IMR-90 (cell line): ENCODE measurements around the gene UNK. TPM values are rescaled to one million over a fixed set of nuclear protein-coding genes. Genes with fewer than 3 reads are reported as not detected.

Experiments used
- ATAC-seq: fragments of 200-7000 bp; cut with Tn5 transposase; 2 replicates; pipeline ENCODE4 v1.9.1; 2020; ENCODE audit warnings: low read depth, mild to moderate bottlenecking, moderate library complexity
- BruUV-seq: library from RNA; stranded (reverse); fragments of 400-500 nt; replicated peaks from 2 replicates; lab custom pipeline; 2021; lab: Mats Ljungman, UMichigan
- CTCF ChIA-PET: fragments of 300-600 bp; formaldehyde crosslinking; extraction: SDS; loops from one replicate; lab custom pipeline; 2021; ENCODE audit warnings: antibody characterized with exemption; lab: Yijun Ruan, JAX
- POLR2A ChIA-PET: fragments of 300-600 bp; sonication (Branson Sonifier 250); formaldehyde crosslinking; loops from one replicate; lab custom pipeline; 2022; ENCODE audit warnings: antibody characterized with exemption; ENCODE audit not compliant: unreplicated experiment; lab: Charles Lee
- DNase-seq: peaks from one replicate; pipeline ENCODE4 v3.0.0; 2013
- H2AFZ ChIP-seq: replicated peaks from 2 replicates; pipeline ENCODE3; 2013; ENCODE audit warnings: low read length, mild to moderate bottlenecking; ENCODE audit not compliant: poor library complexity
- H2AK5ac ChIP-seq: 2 replicates; pipeline ENCODE4 v1.6.1; 2013; ENCODE audit warnings: low read depth, low read length, inconsistent platforms
- H2AK9ac ChIP-seq: replicated peaks from 2 replicates; pipeline ENCODE3; 2013; ENCODE audit warnings: mild to moderate bottlenecking, low read depth, low read length, moderate library complexity; ENCODE audit not compliant: poor library complexity
- H2BK120ac ChIP-seq: 2 replicates; pipeline ENCODE4 v1.6.1; 2013; ENCODE audit warnings: low read depth, low read length, inconsistent platforms
- H2BK15ac ChIP-seq: 3 replicates; pipeline ENCODE4 v1.6.1; 2013; ENCODE audit warnings: low read depth, low read length, inconsistent platforms
- H2BK20ac ChIP-seq: 2 replicates; pipeline ENCODE4 v1.6.1; 2013; ENCODE audit warnings: low read depth, mild to moderate bottlenecking, inconsistent platforms, low read length, moderate library complexity
- H2BK5ac ChIP-seq: 2 replicates; pipeline ENCODE4 v1.6.1; 2013; ENCODE audit warnings: mild to moderate bottlenecking, low read depth, low read length, inconsistent platforms; ENCODE audit not compliant: poor library complexity, severe bottlenecking
- H3K14ac ChIP-seq: replicated peaks from 2 replicates; pipeline ENCODE4 v1.6.1; 2013; ENCODE audit warnings: low read depth, low read length, inconsistent platforms
- H3K18ac ChIP-seq: 2 replicates; pipeline ENCODE4 v1.6.1; 2013; ENCODE audit warnings: low read depth, low read length, control low read depth
- H3K23ac ChIP-seq: 2 replicates; pipeline ENCODE4 v1.6.1; 2013; ENCODE audit warnings: low read depth, low read length, inconsistent platforms
- H3K27ac ChIP-seq: 2 replicates; pipeline ENCODE4 v1.5.1; 2013; ENCODE audit warnings: mild to moderate bottlenecking, control low read depth, low read length; ENCODE audit not compliant: insufficient read depth
- H3K27me3 ChIP-seq: 2 replicates; pipeline ENCODE4 v1.6.1; 2013; ENCODE audit warnings: low read length; ENCODE audit not compliant: control insufficient read depth, insufficient read depth
- H3K36me3 ChIP-seq: 2 replicates; pipeline ENCODE4 v1.6.1; 2013; ENCODE audit warnings: low read length, mixed read lengths; ENCODE audit not compliant: control insufficient read depth, insufficient read depth
- H3K4ac ChIP-seq: 2 replicates; pipeline ENCODE4 v1.6.1; 2013; ENCODE audit warnings: low read depth, low read length, inconsistent platforms
- H3K4me1 ChIP-seq: 2 replicates; pipeline ENCODE4 v1.6.1; 2013; ENCODE audit warnings: low read length, mixed read lengths; ENCODE audit not compliant: control insufficient read depth, insufficient read depth
- H3K4me2 ChIP-seq: 2 replicates; pipeline ENCODE4 v1.6.1; 2013; ENCODE audit warnings: low read depth, mild to moderate bottlenecking, control low read depth, low read length, moderate library complexity
- H3K4me3 ChIP-seq: 2 replicates; pipeline ENCODE4 v1.5.1; 2013; ENCODE audit warnings: low read depth, mild to moderate bottlenecking, control low read depth, low read length, moderate library complexity; ENCODE audit not compliant: insufficient read depth
- H3K56ac ChIP-seq: 2 replicates; pipeline ENCODE4 v1.6.1; 2013; ENCODE audit warnings: low read length, inconsistent platforms; ENCODE audit not compliant: insufficient read depth; ENCODE audit errors: extremely low read depth
- H3K79me1 ChIP-seq, 2 experiments: 2 replicates each; pipeline ENCODE4 v1.6.1; 2013; ENCODE audit warnings: low read length in 2 of 2, inconsistent platforms in 1 of 2, low read depth in 1 of 2
- H3K9ac ChIP-seq: 2 replicates; pipeline ENCODE4 v1.6.1; 2013; ENCODE audit warnings: low read depth, low read length, control low read depth
- H3K9me1 ChIP-seq: 2 replicates; pipeline ENCODE4 v1.6.1; 2013; ENCODE audit warnings: low read length, inconsistent platforms; ENCODE audit not compliant: insufficient read depth
- H3K9me3 ChIP-seq: 2 replicates; pipeline ENCODE4 v1.6.1; 2013; ENCODE audit warnings: low read length; ENCODE audit not compliant: control insufficient read depth, insufficient read depth
- H4K20me1 ChIP-seq: 2 replicates; pipeline ENCODE4 v1.6.1; 2013; ENCODE audit warnings: low read length, inconsistent platforms; ENCODE audit not compliant: insufficient read depth
- H4K5ac ChIP-seq: 2 replicates; pipeline ENCODE4 v1.6.1; 2013; ENCODE audit warnings: mild to moderate bottlenecking, low read depth, low read length, control low read depth
- H4K8ac ChIP-seq, 2 experiments: 2 replicates each; pipeline ENCODE4 v1.6.1; 2013; ENCODE audit warnings: low read depth in 2 of 2, low read length in 2 of 2, control low read depth in 1 of 2, inconsistent platforms in 1 of 2
- H4K91ac ChIP-seq: 2 replicates; pipeline ENCODE4 v1.6.1; 2013; ENCODE audit warnings: low read depth, low read length, inconsistent platforms; ENCODE audit not compliant: insufficient read depth
- CEBPB ChIP-seq: IDR thresholded peaks from 2 replicates; pipeline ENCODE4 v1.6.1; 2012; ENCODE audit warnings: low read depth, low read length, improper control_type of control experiment
- FOS ChIP-seq: fragments of 150-350 bp; IDR thresholded peaks from 2 replicates; pipeline ENCODE4 v1.6.1; 2016; ENCODE audit warnings: low read depth, low read length
- MAFK ChIP-seq: IDR thresholded peaks from 2 replicates; pipeline ENCODE4 v1.6.1; 2012; ENCODE audit warnings: low read depth, low read length, improper control_type of control experiment
- MAZ ChIP-seq: IDR thresholded peaks from 2 replicates; pipeline ENCODE4 v1.6.1; 2012; ENCODE audit warnings: low read depth, mild to moderate bottlenecking, low read length, improper control_type of control experiment, moderate library complexity, borderline replicate concordance
- MXI1 ChIP-seq: IDR thresholded peaks from 2 replicates; pipeline ENCODE4 v1.6.1; 2012; ENCODE audit warnings: low read depth, mild to moderate bottlenecking, low read length, moderate library complexity, borderline replicate concordance
- NFE2L2 ChIP-seq: fragments of 150-350 bp; IDR thresholded peaks from 2 replicates; pipeline ENCODE4 v1.6.1; 2016; ENCODE audit warnings: low read depth, mild to moderate bottlenecking, low read length
- POLR2A ChIP-seq: IDR thresholded peaks from 2 replicates; pipeline ENCODE4 v1.6.1; 2012; ENCODE audit warnings: mild to moderate bottlenecking, low read depth, low read length
- RCOR1 ChIP-seq: IDR thresholded peaks from 2 replicates; pipeline ENCODE4 v1.6.1; 2012; ENCODE audit warnings: mild to moderate bottlenecking, low read length, improper control_type of control experiment; ENCODE audit not compliant: insufficient replicate concordance
- SMC3 ChIP-seq: fragments of 150-350 bp; IDR thresholded peaks from 2 replicates; pipeline ENCODE4 v1.6.1; 2016; ENCODE audit warnings: low read depth, mild to moderate bottlenecking, antibody characterized with exemption, low read length, moderate library complexity
- WGBS, 2 experiments: methylation state at CpG; one replicate each; pipeline versions ENCODE4 v1.1.5 to v1.1.7; 2013; ENCODE audit warnings: missing lambda C conversion rate in 2 of 2; ENCODE audit not compliant: insufficient read length in 1 of 2; ENCODE audit errors: extremely low coverage in 2 of 2; 5-methylcytosine and 5-hydroxymethylcytosine counted together
- dilution Hi-C: fragments of 300-500 bp; cut with HindIII; formaldehyde crosslinking; loops from one replicate; pipeline ENCODE4 v1.14.3; 2018; ENCODE audit warnings: low sequenced_read_pairs; ENCODE audit not compliant: unreplicated experiment
- in situ Hi-C: fragments of 300-500 bp; cut with MboI; formaldehyde crosslinking; loops from 3 replicates; pipeline ENCODE4 v1.14.3; 2019; ENCODE audit warnings: low sequenced_read_pairs, inconsistent platforms, mixed read lengths
- intact Hi-C: fragments of 100-400 bp; cut with micrococcal nuclease; formaldehyde crosslinking; loops from 2 replicates; pipeline ENCODE4 v1.10.0; 2022
- polyA plus RNA-seq, 3 experiments: library from polyadenylated mRNA; depleted of rRNA; stranded (reverse); fragments of >200 nt; gene quantifications; 2 replicates each; pipeline ENCODE4 v1.2.3, GENCODE V29; 2012; ENCODE audit warnings: low replicate concordance in 1 of 3
- total RNA-seq: library from RNA; depleted of rRNA; stranded (reverse); fragments of >200 nt; gene quantifications from 2 replicates; pipeline ENCODE4 v1.2.3, GENCODE V29; 2012
- TF ChIP-seq, protein P1 (sequence below): conservative IDR thresholded peaks from 2 replicates; pipeline ENCODE4 v1.5.1; 2012; ENCODE audit warnings: mild to moderate bottlenecking, low read depth, low read length, improper control_type of control experiment
- TF ChIP-seq, protein P2 (sequence below): fragments of 150-350 bp; IDR thresholded peaks from 2 replicates; pipeline ENCODE4 v1.6.1; 2017; ENCODE audit warnings: mild to moderate bottlenecking, antibody characterized with exemption, low read length, low read depth

Gene UNK
- total and polyA plus RNA-seq, 2 of the 4 experiments (the other 2 are of a cell fraction) = 15.4 to 17.3 TPM

DNA sequence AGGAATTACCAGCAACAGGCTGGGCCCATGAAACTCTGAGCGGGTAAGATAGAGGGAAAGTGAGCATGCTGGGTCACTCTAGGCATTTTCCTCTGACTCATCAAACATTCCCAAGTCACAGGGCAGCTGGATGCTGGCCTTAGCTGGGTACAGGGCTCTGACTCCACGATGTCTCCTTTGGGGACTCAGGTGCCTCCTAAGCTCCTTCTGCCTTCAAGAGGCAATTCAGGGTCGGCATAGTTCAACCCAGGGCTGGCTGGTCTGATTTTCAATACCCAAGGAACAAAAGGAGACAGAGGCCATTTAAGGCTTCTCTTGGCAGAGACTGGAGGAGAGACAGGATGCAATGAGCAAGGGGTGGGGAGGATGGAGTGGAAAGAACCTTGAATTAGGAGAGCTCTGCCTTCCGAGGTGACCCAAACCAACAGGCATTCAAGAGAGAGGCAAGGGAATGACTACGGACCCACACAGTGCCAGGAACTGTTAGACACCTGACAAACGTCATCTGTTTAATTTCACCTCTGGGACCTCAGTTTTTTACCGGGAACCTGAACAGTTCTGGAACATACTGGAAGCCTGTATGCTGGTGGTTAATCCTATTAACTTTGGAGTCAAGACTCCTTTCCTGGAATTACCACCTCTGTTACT, 69.6 kb downstream of the UNK start:
- no peaks in the 10 kb centered on the region for H3K9me3 ChIP-seq
- no peak overlapping the region; the same call in 2 of the 3 replicates for H2BK15ac ChIP-seq
- no peak for ATAC-seq
- no peak overlapping the region for H2BK20ac ChIP-seq
- peaks cover 7% of the 10 kb centered on the region for H3K9me1 ChIP-seq
- peak overlapping the region; percentile 22; the same call in 1 of the 2 replicates for H3K4ac ChIP-seq
- WGBS, 2 experiments = 60% methylated on average over 2 of the region's 7 CpGs; no CpG with 5 or more reads in 1 of the 2 experiments
- H3K36me3 ChIP-seq = peaks cover 20% of the 10 kb centered on the region
- no peak overlapping the region for H4K91ac ChIP-seq
- TF ChIP-seq, protein P1, sequence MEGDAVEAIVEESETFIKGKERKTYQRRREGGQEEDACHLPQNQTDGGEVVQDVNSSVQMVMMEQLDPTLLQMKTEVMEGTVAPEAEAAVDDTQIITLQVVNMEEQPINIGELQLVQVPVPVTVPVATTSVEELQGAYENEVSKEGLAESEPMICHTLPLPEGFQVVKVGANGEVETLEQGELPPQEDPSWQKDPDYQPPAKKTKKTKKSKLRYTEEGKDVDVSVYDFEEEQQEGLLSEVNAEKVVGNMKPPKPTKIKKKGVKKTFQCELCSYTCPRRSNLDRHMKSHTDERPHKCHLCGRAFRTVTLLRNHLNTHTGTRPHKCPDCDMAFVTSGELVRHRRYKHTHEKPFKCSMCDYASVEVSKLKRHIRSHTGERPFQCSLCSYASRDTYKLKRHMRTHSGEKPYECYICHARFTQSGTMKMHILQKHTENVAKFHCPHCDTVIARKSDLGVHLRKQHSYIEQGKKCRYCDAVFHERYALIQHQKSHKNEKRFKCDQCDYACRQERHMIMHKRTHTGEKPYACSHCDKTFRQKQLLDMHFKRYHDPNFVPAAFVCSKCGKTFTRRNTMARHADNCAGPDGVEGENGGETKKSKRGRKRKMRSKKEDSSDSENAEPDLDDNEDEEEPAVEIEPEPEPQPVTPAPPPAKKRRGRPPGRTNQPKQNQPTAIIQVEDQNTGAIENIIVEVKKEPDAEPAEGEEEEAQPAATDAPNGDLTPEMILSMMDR = no peak
- TF ChIP-seq CEBPB = no peak
- no peak for TF ChIP-seq NFE2L2
- TF ChIP-seq RCOR1 = no peak
- no peak for TF ChIP-seq FOS
- TF ChIP-seq SMC3 = no peak
- TF ChIP-seq MXI1 = no peak
- TF ChIP-seq, protein P2, sequence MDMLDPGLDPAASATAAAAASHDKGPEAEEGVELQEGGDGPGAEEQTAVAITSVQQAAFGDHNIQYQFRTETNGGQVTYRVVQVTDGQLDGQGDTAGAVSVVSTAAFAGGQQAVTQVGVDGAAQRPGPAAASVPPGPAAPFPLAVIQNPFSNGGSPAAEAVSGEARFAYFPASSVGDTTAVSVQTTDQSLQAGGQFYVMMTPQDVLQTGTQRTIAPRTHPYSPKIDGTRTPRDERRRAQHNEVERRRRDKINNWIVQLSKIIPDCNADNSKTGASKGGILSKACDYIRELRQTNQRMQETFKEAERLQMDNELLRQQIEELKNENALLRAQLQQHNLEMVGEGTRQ = no peak
- TF ChIP-seq MAFK = no peak
- TF ChIP-seq POLR2A = no peak
- no peak for TF ChIP-seq MAZ
- H3K4me3 ChIP-seq = peak overlapping the region; percentile 55
- H2BK5ac ChIP-seq = peak overlapping the region; percentile 12
- dilution Hi-C loops (no loop called here), in situ Hi-C loops (no loop called here), intact Hi-C loops (no loop called here)
- peak; percentile 57 for DNase-seq
- no TSS peak for BruUV-seq
- H4K20me1 ChIP-seq = peaks cover 5% of the 10 kb centered on the region; the same call in 1 of the 2 replicates
- peak overlapping the region; percentile 27 for H3K9ac ChIP-seq
- ChIA-PET POLR2A (no interaction called here), CTCF (interaction anchor here (0.5 to 1.4 kb wide), 2 partner anchors 24 to 106 kb away, joined by 3 read pairs; no protein-coding TSS in a partner anchor)
- H3K18ac ChIP-seq = no peak overlapping the region
- peak overlapping the region; percentile 51; the same call in 1 of the 2 replicates for H3K14ac ChIP-seq
- H3K56ac ChIP-seq = no peak overlapping the region
- H3K27ac ChIP-seq = peak overlapping the region; percentile 2; the same call in 1 of the 2 replicates
- peak overlapping the region; percentile 86 for H3K4me2 ChIP-seq
- peak overlapping the region in 1 of 2 experiments; percentile 4; a peak in 1 of 4 replicates for H4K8ac ChIP-seq
- H4K5ac ChIP-seq = no peak overlapping the region
- no peaks in the 10 kb centered on the region for H3K27me3 ChIP-seq
- H3K79me1 ChIP-seq = peaks cover 6 to 29% of the 10 kb centered on the region in 2 experiments; a peak in 3 of 4 replicates
- H2AFZ ChIP-seq = no peak overlapping the region
- H2AK5ac ChIP-seq = peak overlapping the region; percentile 37; the same call in 1 of the 2 replicates
- no peak overlapping the region for H3K23ac ChIP-seq
- H2AK9ac ChIP-seq = peak overlapping the region; percentile 21
- no peak overlapping the region for H2BK120ac ChIP-seq
- peaks cover 11% of the 10 kb centered on the region for H3K4me1 ChIP-seq
